Activated naive CD8-positive, alpha-beta T cell treated with anti-CD3 and anti-CD28 coated beads, Interleukin-2, amount 50 U/mL, for 24 hours (primary cell): ENCODE measurements around the gene FAM53A.
A peak's percentile ranks its signal among the peaks of the same experiment; 100 is the strongest.

Experiments
- ATAC-seq: fragments of 150-1000 bp; cut with Tn5 transposase; one replicate; pipeline ENCODE4 v1.10.0; 2021
- DNase-seq: peaks from one replicate; pipeline ENCODE4 v3.0.0; 2021
- H3K27ac Mint-ChIP-seq: one replicate; pipeline ENCODE4 v1.8.0; 2021; ENCODE audit warnings: mild to moderate bottlenecking, mixed read lengths
- H3K27me3 Mint-ChIP-seq: one replicate; pipeline ENCODE4 v1.8.0; 2021; ENCODE audit warnings: mixed read lengths
- H3K36me3 Mint-ChIP-seq: one replicate; pipeline ENCODE4 v1.8.0; 2021; ENCODE audit warnings: low read depth, mixed read lengths
- H3K4me1 Mint-ChIP-seq: one replicate; pipeline ENCODE4 v1.8.0; 2021; ENCODE audit warnings: mixed read lengths
- H3K4me3 Mint-ChIP-seq: one replicate; pipeline ENCODE4 v1.8.0; 2021; ENCODE audit warnings: mild to moderate bottlenecking, moderate library complexity, mixed read lengths
- H3K9me3 Mint-ChIP-seq: one replicate; pipeline ENCODE4 v1.8.0; 2021; ENCODE audit warnings: mixed read lengths

Gene FAM53A

DNA sequence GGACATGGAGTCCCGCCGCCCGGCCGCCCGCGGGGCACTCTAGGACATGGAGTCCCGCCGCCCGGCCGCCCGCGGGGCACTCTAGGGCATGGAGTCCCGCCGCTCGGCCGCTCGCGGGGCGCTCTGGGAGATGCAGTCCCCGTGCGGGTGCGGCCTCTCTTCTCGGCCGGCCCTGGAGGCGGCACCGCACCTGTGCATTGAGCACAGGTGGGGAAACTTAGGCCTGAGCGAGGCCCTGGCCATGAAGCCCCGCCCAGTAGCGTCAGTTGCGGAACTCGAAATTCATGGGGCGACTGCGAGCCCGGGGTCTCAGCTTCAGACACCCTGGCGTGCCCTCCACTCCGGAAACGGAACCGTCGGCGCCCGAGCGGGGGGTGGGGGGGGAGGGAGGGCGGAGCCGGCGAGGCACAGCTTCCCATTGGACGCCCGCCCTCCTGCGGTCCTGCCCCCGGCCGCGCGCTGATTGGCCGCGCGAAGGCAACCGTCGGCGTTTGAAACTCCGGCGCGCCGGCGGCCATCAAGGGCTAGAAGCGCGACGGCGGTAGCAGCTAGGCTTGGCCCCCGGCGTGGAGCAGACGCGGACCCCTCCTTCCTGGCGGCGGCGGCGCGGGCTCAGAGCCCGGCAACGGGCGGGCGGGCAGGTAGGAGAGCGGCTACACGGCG lies 37.0 kb upstream of the FAM53A start, which contains the start of the genes TACC3 and TMEM129:
TSS of gene TACC3 (plus strand) at position 519 of the 663 bp plus-strand sequence. CDS start 1,901 bp downstream, outside the sequence.
TSS of gene TMEM129 (minus strand) at position 321 of the 663 bp plus-strand sequence. CDS start 486 bp downstream, outside the sequence.
- peaks cover 35% of the 10 kb centered on the region for H3K36me3 Mint-ChIP-seq
- peak; percentile 93 for DNase-seq

GRCh38 chr4:1720163-1720983 lies 36.3 kb upstream of the FAM53A start:
- H3K9me3 Mint-ChIP-seq, result no peaks in the 10 kb centered on the region
- peaks cover 33% of the 10 kb centered on the region for H3K36me3 Mint-ChIP-seq
- H3K4me3 Mint-ChIP-seq, result peak overlapping the region; percentile 92
- ATAC-seq (peak; percentile 9), DNase-seq (peak; percentile 56)
- H3K27me3 Mint-ChIP-seq, result no peaks in the 10 kb centered on the region
- H3K4me1 Mint-ChIP-seq, result peaks cover 53% of the 10 kb centered on the region
- peak overlapping the region; percentile 88 for H3K27ac Mint-ChIP-seq

More for the DNA sequence above, 37.0 kb upstream of the FAM53A start, which contains the start of the genes TACC3 and TMEM129:
- Mint-ChIP-seq H3K27me3 (no peaks in the 10 kb centered on the region), H3K27ac (peak within 1 kb of the TSS; percentile 95), H3K4me3 (peak within 1 kb of the TSS; percentile 98), H3K9me3 (no peaks in the 10 kb centered on the region), H3K4me1 (peaks cover 52% of the 10 kb centered on the region)
- peak; percentile 83 for ATAC-seq

GRCh38 chr4:1718095-1718850 lies 34.2 kb upstream of the FAM53A start:
- no peaks in the 10 kb centered on the region for H3K27me3 Mint-ChIP-seq
- DNase-seq (no peak), ATAC-seq (no peak)
- no peak overlapping the region for H3K4me3 Mint-ChIP-seq
- no peaks in the 10 kb centered on the region for H3K9me3 Mint-ChIP-seq
- peaks cover 32% of the 10 kb centered on the region for H3K36me3 Mint-ChIP-seq
- peaks cover 54% of the 10 kb centered on the region for H3K4me1 Mint-ChIP-seq
- H3K27ac Mint-ChIP-seq, result no peak overlapping the region

- Mint-ChIP-seq H3K36me3 (peaks cover 30% of the 10 kb centered on the region), H3K27ac (no peak overlapping the region), H3K27me3 (no peaks in the 10 kb centered on the region), H3K4me1 (peaks cover 49% of the 10 kb centered on the region), H3K4me3 (no peak overlapping the region), H3K9me3 (no peaks in the 10 kb centered on the region)
- no peak for DNase-seq
- ATAC-seq, result no peak
These were observed 33.3 kb upstream of the FAM53A start for GRCh38 chr4:1717129-1718094.

DNA sequence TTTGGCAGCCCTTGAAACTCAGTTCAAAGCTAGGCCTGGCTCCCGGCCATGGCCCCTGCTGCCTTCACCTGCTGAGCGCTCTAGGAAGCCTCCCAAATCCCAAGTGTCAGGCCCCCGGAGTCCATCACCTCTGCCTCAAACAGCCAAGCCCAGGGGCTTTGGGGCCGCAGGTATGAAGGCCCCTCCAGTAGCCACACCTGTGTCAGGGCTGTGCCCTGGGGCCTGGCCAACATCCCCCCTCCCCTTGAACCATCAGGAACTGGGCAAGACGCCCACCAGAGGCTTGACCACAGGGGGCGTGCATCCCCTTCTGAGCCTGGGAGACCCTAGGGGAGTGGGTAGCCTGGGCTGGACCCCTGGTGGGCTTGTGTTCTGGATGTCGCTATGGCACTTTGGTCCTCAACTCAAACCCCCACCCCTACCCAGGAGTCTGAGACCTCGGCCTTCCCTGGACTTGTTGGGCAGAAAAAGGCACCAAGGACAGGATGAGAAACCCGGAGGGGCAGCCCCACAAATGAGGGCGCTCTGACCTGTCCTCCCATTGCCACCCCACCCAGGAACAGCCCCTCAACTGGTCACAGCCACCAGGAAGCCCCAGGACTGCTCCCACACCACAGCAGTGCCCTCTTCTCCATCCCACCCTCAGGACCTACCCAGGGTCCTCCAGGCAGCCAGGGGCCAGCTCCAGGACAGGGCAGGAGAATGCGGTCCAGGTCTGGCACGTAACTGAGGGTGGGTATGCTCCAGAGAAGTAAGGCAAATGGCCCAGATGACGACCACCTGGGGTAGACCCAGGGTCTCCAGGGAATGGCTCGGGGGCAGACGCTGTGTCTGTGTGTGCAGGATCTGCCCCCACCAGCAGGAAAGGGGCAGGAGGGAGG lies 32.2 kb upstream of the FAM53A start:
- peaks cover 46% of the 10 kb centered on the region for H3K4me1 Mint-ChIP-seq
- ATAC-seq, result no peak
- peaks cover 26% of the 10 kb centered on the region for H3K36me3 Mint-ChIP-seq
- peak overlapping the region; percentile 60 for H3K27ac Mint-ChIP-seq
- no peaks in the 10 kb centered on the region for H3K9me3 Mint-ChIP-seq
- DNase-seq, result no peak
- H3K4me3 Mint-ChIP-seq, result no peak overlapping the region
- H3K27me3 Mint-ChIP-seq, result no peaks in the 10 kb centered on the region

DNA sequence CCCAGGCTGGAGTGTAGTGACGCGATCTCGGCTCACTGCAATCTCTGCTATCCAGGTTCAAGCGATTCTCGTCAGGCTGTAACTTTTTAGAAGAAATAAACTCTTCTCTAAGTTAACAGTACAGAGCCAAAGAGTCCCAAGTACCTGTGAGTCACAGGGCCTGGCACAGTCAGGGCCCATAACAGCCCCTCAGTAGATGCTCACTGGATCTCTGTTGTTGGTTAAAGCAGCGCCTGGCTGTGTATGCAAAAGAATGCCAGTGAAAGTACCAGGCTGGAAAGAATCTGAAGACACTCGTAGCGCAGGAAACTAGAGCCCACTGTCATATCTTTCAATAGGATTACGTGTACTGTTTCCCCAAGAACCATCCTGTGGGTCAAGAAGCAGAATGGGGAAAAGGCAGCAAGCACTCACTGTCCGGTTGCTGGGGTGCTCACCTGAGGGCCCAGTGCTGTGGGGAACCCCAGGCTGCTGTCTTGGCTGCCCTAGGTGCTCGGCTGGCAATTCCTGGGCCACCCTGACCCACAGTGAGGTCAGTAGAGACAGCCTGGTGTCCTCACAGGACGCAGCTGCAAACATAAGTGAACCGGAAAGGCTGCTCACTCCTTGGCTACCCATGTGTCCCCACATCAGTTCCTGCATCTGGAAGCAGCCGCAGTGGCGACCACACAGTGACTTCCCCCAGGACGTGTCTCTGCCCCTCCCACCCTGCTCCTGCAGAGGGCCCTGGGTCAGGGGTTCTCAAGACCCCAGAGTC lies 31.1 kb upstream of the FAM53A start:
- DNase-seq (no peak), ATAC-seq (no peak)
- H3K9me3 Mint-ChIP-seq, result no peaks in the 10 kb centered on the region
- peaks cover 56% of the 10 kb centered on the region for H3K4me1 Mint-ChIP-seq
- peak overlapping the region; percentile 94 for H3K27ac Mint-ChIP-seq
- H3K27me3 Mint-ChIP-seq, result no peaks in the 10 kb centered on the region
- peak overlapping the region; percentile 98 for H3K4me3 Mint-ChIP-seq
- peaks cover 34% of the 10 kb centered on the region for H3K36me3 Mint-ChIP-seq

GRCh38 chr4:1714303-1715001 lies 30.3 kb upstream of the FAM53A start:
- Mint-ChIP-seq H3K27me3 (no peaks in the 10 kb centered on the region), H3K27ac (peak overlapping the region; percentile 94), H3K36me3 (peaks cover 40% of the 10 kb centered on the region), H3K9me3 (no peaks in the 10 kb centered on the region), H3K4me3 (peak overlapping the region; percentile 98), H3K4me1 (peaks cover 58% of the 10 kb centered on the region)
- ATAC-seq (no peak), DNase-seq (no peak)

DNA sequence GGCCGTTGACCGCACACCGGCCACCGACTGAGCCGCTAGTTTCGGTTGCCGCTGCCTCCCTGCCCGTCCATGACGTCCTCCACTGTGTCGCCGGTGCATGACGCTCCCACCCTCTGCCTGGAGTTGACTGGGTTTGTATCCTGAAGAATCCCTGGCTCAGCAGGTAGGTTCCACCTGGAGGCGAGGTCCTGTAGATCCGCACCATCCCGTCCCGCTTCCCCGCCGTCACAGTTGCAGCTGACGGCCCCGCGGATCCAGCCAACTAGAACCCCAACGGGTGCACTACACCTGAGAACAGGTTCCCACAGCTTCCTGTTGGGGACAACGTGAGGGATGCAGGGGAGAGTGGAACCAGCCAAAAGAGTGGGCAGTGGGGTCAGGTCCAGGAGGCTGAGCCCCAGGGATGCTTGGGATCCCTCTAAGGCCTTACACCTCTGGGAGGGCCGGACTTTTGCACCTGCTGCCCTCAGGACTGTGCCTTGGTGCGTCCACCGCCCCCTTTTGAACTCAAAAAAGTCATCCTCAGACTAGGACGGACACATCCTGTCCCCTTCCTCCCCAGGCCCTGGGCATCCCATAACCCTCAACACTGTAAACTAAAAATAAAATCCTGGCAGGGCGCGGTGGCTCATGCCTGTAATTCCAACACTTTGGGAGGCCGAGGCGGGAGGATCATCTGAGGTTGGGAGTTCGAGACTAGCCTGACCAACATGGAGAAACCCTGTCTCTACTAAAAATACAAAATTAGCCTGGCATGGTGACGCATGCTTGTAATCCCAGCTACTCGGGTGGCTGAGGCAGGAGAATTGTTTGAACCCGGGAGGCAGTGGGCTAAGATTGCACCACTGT lies 29.1 kb upstream of the FAM53A start:
- peaks cover 63% of the 10 kb centered on the region for H3K4me1 Mint-ChIP-seq
- no peaks in the 10 kb centered on the region for H3K9me3 Mint-ChIP-seq
- peaks cover 50% of the 10 kb centered on the region for H3K36me3 Mint-ChIP-seq
- DNase-seq, result no peak
- H3K4me3 Mint-ChIP-seq, result peak overlapping the region; percentile 98
- H3K27me3 Mint-ChIP-seq, result no peaks in the 10 kb centered on the region
- H3K27ac Mint-ChIP-seq, result peak overlapping the region; percentile 94
- ATAC-seq, result peak; percentile 3

GRCh38 chr4:1712216-1713002 lies 28.3 kb upstream of the FAM53A start, which contains the start of gene SLBP:
Gene SLBP, minus strand, starts transcription at chr4:1712319. Its CDS starts 131 bp downstream, at chr4:1712188.
- no peaks in the 10 kb centered on the region for H3K27me3 Mint-ChIP-seq
- no peaks in the 10 kb centered on the region for H3K9me3 Mint-ChIP-seq
- peaks cover 57% of the 10 kb centered on the region for H3K36me3 Mint-ChIP-seq
- DNase-seq (peak; percentile 99), ATAC-seq (peak; percentile 90)
- peak within 1 kb of the TSS; percentile 94 for H3K27ac Mint-ChIP-seq
- H3K4me1 Mint-ChIP-seq, result peaks cover 68% of the 10 kb centered on the region
- peak within 1 kb of the TSS; percentile 98 for H3K4me3 Mint-ChIP-seq

DNA sequence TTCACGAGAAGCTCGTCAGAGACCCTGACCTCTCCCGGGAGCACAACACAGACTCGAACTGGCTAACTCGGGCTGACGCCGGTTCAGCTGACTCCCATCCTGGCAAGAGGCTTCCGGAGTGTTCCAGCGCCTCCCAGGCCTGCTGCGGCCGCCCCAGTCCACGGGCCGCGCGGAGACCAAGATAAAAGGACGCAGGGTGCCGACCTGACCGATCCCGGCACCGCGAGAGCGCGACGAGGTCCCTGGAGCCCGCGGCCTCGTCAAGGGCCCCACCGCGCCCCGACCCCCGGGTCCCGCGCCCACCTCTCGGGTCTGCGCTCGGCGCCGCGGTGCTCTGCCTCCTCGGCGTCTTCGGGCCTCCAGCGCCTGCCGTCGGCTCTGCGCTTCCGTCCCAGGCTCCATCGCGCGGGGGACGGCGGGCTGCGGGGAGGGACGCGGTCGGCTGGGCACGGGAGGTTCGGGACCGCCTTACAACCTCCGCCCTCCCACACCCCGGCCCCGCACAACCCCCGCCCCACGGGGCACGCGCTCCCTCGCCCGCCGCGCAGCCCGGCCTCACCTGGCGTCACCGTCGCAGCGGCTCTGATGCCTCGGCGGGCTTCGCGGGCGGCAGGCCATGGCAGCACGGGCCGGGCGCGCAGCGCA lies 27.6 kb upstream of the FAM53A start:
- DNase-seq (peak; percentile 39), ATAC-seq (no peak)
- Mint-ChIP-seq H3K27me3 (no peaks in the 10 kb centered on the region), H3K4me3 (peak overlapping the region; percentile 98), H3K9me3 (no peaks in the 10 kb centered on the region), H3K27ac (peak overlapping the region; percentile 93), H3K4me1 (peaks cover 68% of the 10 kb centered on the region), H3K36me3 (peaks cover 58% of the 10 kb centered on the region)
